ENCODE results near the gene PATJ.

The PATJ gene

GRCh38 chr1:62212411-62212810 lies 470.1 kb downstream of the PATJ start:
- TF ChIP-seq POLR2AphosphoS5 (IDR thresholded peaks at IDR 0.05; ENCODE audit: low read depth, low read length) (no peak), SIN3A (IDR thresholded peaks at IDR 0.05; ENCODE audit: borderline replicate concordance, insufficient read depth, low read length) (no peak), REST (IDR thresholded peaks at IDR 0.05; ENCODE audit: insufficient read depth in 1 of 2, low read depth in 2 of 2, low read length in 2 of 2) (no peak), FOXP2 (optimal IDR thresholded peaks at IDR 0.05; ENCODE audit: borderline replicate concordance, extremely low read depth, extremely low read length, insufficient read depth) (no peak)

- no peak for TF ChIP-seq REST (IDR thresholded peaks at IDR 0.05; ENCODE audit: insufficient read depth in 1 of 2, low read depth in 2 of 2, low read length in 2 of 2)
- no peak for TF ChIP-seq SIN3A (IDR thresholded peaks at IDR 0.05; ENCODE audit: borderline replicate concordance, insufficient read depth, low read length)
- TF ChIP-seq TAF1 (IDR thresholded peaks at IDR 0.05; ENCODE audit: borderline replicate concordance, insufficient read depth, low read length), result no peak
- no peak for TF ChIP-seq FOXP2 (optimal IDR thresholded peaks at IDR 0.05; ENCODE audit: borderline replicate concordance, extremely low read depth, extremely low read length, insufficient read depth)
- no peak for TF ChIP-seq POLR2AphosphoS5 (IDR thresholded peaks at IDR 0.05; ENCODE audit: low read depth, low read length)
These were observed 471.0 kb downstream of the PATJ start for GRCh38 chr1:62213075-62213914.

GRCh38 chr1:62218604-62219003 lies 476.3 kb downstream of the PATJ start:
- TF ChIP-seq POLR2AphosphoS5 (IDR thresholded peaks at IDR 0.05; ENCODE audit: low read depth, low read length) (no peak), FOXP2 (optimal IDR thresholded peaks at IDR 0.05; ENCODE audit: borderline replicate concordance, extremely low read depth, extremely low read length, insufficient read depth) (no peak), REST (IDR thresholded peaks at IDR 0.05; ENCODE audit: insufficient read depth in 1 of 2, low read depth in 2 of 2, low read length in 2 of 2) (no peak), SIN3A (IDR thresholded peaks at IDR 0.05; ENCODE audit: borderline replicate concordance, insufficient read depth, low read length) (no peak), TAF1 (IDR thresholded peaks at IDR 0.05; ENCODE audit: borderline replicate concordance, insufficient read depth, low read length) (no peak)

- no peak for TF ChIP-seq REST (IDR thresholded peaks at IDR 0.05; ENCODE audit: insufficient read depth in 1 of 2, low read depth in 2 of 2, low read length in 2 of 2)
These were observed 478.9 kb downstream of the PATJ start for GRCh38 chr1:62221171-62221570.

GRCh38 chr1:62222321-62222720 lies 480.0 kb downstream of the PATJ start:
- TF ChIP-seq SIN3A (IDR thresholded peaks at IDR 0.05; ENCODE audit: borderline replicate concordance, insufficient read depth, low read length) (no peak), REST (IDR thresholded peaks at IDR 0.05; ENCODE audit: insufficient read depth in 1 of 2, low read depth in 2 of 2, low read length in 2 of 2) (no peak), TAF1 (IDR thresholded peaks at IDR 0.05; ENCODE audit: borderline replicate concordance, insufficient read depth, low read length) (no peak), POLR2AphosphoS5 (IDR thresholded peaks at IDR 0.05; ENCODE audit: low read depth, low read length) (no peak), FOXP2 (optimal IDR thresholded peaks at IDR 0.05; ENCODE audit: borderline replicate concordance, extremely low read depth, extremely low read length, insufficient read depth) (no peak)
